ENCODE results near the gene PDILT.

GRCh38 chr16:20325005-20325404 lies 79.5 kb downstream of the PDILT start:
- TF ChIP-seq CTCF (conservative IDR thresholded peaks at IDR 0.05; ENCODE audit: low read depth, low read length) (no peak), EZH2 (IDR thresholded peaks at IDR 0.05; ENCODE audit: borderline replicate concordance, low read depth, low read length, poor library complexity, severe bottlenecking) (no peak)
